ENCODE data around the gene RAB6B. TPM values are rescaled to one million over a fixed set of nuclear protein-coding genes. Genes with fewer than 3 reads are reported as not detected.

RAB6B gene
- total and polyA plus RNA-seq, 2 experiments from 2014 or later, result 2.6 to 9.1 TPM

DNA sequence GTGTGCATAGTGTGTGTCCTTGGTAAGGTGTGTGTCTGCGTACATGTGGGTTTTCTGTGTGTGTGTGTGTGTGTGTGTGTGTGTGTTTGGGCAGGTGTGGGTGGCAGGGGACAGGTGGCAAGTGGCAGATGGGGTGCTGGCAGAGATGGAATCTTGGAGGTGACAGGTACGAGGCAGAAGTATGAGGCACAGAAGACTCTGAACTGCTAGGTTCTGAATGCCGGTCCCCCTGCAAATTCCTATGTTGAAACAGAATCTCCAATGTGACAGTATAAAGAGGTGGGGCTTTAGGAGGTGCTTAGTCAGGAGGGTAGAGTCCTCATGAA lies 60.3 kb downstream of the RAB6B start:
- H3K36me3 ChIP-seq (replicated peaks; ENCODE audit: insufficient read depth, low read depth), result no peaks in the 10 kb centered on the region
- no peak for DNase-seq (ENCODE audit: low spot score)
- H4K20me1 ChIP-seq (ENCODE audit: insufficient read depth, poor library complexity, severe bottlenecking), result no peaks in the 10 kb centered on the region
- no peaks in the 10 kb centered on the region for H3K9me3 ChIP-seq (ENCODE audit: low read depth)
- no peak overlapping the region for H3K27ac ChIP-seq
- TF ChIP-seq EZH2 (IDR thresholded peaks at IDR 0.05; ENCODE audit: borderline replicate concordance) (no peak), EZH2phosphoT487 (IDR thresholded peaks at IDR 0.05; ENCODE audit: low read depth, severe bottlenecking, unreplicated experiment) (no peak)
- TF ChIP-seq, protein P1, sequence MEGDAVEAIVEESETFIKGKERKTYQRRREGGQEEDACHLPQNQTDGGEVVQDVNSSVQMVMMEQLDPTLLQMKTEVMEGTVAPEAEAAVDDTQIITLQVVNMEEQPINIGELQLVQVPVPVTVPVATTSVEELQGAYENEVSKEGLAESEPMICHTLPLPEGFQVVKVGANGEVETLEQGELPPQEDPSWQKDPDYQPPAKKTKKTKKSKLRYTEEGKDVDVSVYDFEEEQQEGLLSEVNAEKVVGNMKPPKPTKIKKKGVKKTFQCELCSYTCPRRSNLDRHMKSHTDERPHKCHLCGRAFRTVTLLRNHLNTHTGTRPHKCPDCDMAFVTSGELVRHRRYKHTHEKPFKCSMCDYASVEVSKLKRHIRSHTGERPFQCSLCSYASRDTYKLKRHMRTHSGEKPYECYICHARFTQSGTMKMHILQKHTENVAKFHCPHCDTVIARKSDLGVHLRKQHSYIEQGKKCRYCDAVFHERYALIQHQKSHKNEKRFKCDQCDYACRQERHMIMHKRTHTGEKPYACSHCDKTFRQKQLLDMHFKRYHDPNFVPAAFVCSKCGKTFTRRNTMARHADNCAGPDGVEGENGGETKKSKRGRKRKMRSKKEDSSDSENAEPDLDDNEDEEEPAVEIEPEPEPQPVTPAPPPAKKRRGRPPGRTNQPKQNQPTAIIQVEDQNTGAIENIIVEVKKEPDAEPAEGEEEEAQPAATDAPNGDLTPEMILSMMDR (IDR thresholded peaks at IDR 0.05; ENCODE audit: poor library complexity), result no peak
- no peaks in the 10 kb centered on the region for H3K79me2 ChIP-seq
- H3K9me2 ChIP-seq (replicated peaks; ENCODE audit: insufficient read depth), result no peaks in the 10 kb centered on the region
- H3K4me1 ChIP-seq (ENCODE audit: insufficient read depth), result no peaks in the 10 kb centered on the region
- H3K27me3 ChIP-seq, result no peaks in the 10 kb centered on the region
- no peak overlapping the region for H2AFZ ChIP-seq
- no peak overlapping the region for H3K4me2 ChIP-seq
- 93% methylated on average over 3 of the region's 3 CpGs for WGBS (ENCODE audit: low lambda C conversion rate, missing lambda C conversion rate)
- no peak overlapping the region for H3K4me3 ChIP-seq

DNA sequence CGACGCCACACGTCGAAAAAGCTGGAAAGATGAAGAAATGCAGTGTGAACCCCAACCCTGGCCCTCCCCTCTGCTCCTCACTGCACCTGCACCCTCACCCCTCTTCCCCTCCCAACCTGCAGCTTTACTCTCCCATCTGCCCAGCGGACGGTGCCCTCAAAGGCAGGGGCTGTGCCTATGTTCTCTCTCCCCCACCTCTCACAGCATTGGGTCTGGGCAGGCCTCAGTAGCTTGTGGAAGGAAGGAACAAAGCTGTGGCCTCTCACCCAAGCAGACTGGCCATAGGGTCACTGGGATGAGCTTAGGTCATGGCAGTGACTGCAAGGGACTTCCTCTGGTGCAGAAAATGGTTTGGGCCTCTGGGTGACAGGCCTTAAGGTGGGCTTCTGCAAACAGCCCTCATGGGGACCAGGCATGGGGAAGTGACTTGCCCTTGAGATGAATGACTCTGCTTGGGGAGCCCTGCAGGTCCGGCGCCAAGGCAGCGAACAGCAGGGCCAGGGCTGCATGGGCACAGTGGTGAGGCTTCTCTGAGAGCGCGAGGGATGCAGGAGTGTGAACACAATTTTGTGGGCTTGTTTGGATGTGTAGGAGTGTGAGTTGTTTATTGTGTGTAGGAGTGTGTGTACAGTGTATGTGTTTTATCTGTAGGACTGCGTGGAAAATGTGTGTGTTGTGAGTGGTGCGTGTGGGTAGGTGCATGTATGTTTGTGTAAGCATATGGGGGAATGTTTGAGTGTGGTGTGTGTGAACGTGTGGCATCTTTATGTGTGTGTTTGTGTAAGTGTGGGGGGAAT lies 60.9 kb downstream of the RAB6B start:
- H3K9me3 ChIP-seq (ENCODE audit: low read depth), result no peaks in the 10 kb centered on the region
- H3K4me2 ChIP-seq, result no peak overlapping the region
- no peaks in the 10 kb centered on the region for H3K79me2 ChIP-seq
- H3K9me2 ChIP-seq (replicated peaks; ENCODE audit: insufficient read depth), result no peaks in the 10 kb centered on the region
- H3K4me3 ChIP-seq, result no peak overlapping the region
- H3K4me1 ChIP-seq (ENCODE audit: insufficient read depth), result no peaks in the 10 kb centered on the region
- H4K20me1 ChIP-seq (ENCODE audit: insufficient read depth, poor library complexity, severe bottlenecking), result no peaks in the 10 kb centered on the region
- no peaks in the 10 kb centered on the region for H3K27me3 ChIP-seq
- no peak overlapping the region for H2AFZ ChIP-seq
- DNase-seq (ENCODE audit: low spot score), result no peak
- WGBS (ENCODE audit: low lambda C conversion rate, missing lambda C conversion rate), result 91% methylated on average over 14 of the region's 14 CpGs
- H3K36me3 ChIP-seq (replicated peaks; ENCODE audit: insufficient read depth, low read depth), result no peaks in the 10 kb centered on the region
- H3K27ac ChIP-seq, result no peak overlapping the region
- TF ChIP-seq, protein P1 (IDR thresholded peaks at IDR 0.05; ENCODE audit: poor library complexity), result no peak
- TF ChIP-seq EZH2phosphoT487 (IDR thresholded peaks at IDR 0.05; ENCODE audit: low read depth, severe bottlenecking, unreplicated experiment), result no peak
- TF ChIP-seq EZH2 (IDR thresholded peaks at IDR 0.05; ENCODE audit: borderline replicate concordance), result no peak

DNA sequence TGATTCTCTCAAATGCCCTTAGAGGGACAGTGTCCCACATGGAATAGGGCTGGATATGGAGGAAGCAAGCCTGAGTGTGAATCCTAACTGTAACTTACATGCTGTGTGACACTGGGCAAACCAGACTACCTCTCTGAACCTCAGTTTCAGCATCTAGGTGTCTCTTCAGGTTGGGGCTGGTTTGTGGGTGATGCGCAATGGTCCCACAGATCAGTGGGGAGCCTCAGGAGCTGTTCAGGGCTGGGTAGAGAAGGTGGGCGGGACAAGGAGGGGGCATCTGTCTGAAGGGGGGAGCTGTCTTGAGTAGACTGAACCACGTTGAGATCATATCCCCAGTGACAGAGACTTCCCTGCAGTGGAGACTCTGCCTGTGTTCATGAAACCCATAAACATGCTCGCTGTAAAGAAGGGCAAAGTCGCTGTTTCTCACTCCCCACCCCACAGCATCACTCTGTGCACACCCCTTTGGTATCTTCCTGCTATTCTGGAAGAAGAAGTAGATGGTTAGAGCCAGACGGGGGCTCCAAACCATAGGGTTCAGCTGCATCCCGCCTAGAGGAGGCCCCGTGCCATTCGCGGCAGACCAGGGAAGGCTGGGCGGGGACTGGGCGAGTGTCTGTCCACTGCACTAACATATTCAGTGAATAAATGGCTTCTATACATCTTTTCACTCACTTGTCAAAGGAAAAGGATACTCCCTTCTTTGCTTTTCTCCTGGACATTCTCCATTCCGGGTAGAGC lies 61.6 kb downstream of the RAB6B start:
- H3K27me3 ChIP-seq, result no peaks in the 10 kb centered on the region
- H3K36me3 ChIP-seq (replicated peaks; ENCODE audit: insufficient read depth, low read depth), result no peaks in the 10 kb centered on the region
- no peak for DNase-seq (ENCODE audit: low spot score)
- WGBS (ENCODE audit: low lambda C conversion rate, missing lambda C conversion rate), result 92% methylated on average over 13 of the region's 13 CpGs
- H4K20me1 ChIP-seq (ENCODE audit: insufficient read depth, poor library complexity, severe bottlenecking), result no peaks in the 10 kb centered on the region
- TF ChIP-seq EZH2 (IDR thresholded peaks at IDR 0.05; ENCODE audit: borderline replicate concordance), result no peak
- no peak for TF ChIP-seq EZH2phosphoT487 (IDR thresholded peaks at IDR 0.05; ENCODE audit: low read depth, severe bottlenecking, unreplicated experiment)
- TF ChIP-seq, protein P1 (IDR thresholded peaks at IDR 0.05; ENCODE audit: poor library complexity), result no peak
- H3K4me1 ChIP-seq (ENCODE audit: insufficient read depth), result no peaks in the 10 kb centered on the region
- no peaks in the 10 kb centered on the region for H3K9me2 ChIP-seq (replicated peaks; ENCODE audit: insufficient read depth)
- no peak overlapping the region for H2AFZ ChIP-seq
- H3K4me2 ChIP-seq, result no peak overlapping the region
- H3K4me3 ChIP-seq, result no peak overlapping the region
- H3K27ac ChIP-seq, result no peak overlapping the region
- H3K9me3 ChIP-seq (ENCODE audit: low read depth), result no peaks in the 10 kb centered on the region
- H3K79me2 ChIP-seq, result no peaks in the 10 kb centered on the region
